NCI-H2107 (cell line): ENCODE measurements around the gene PXMP2.
A peak's percentile ranks its signal among the peaks of the same experiment; 100 is the strongest.
"Not testable (repeated sequence)": the region's sequence is repeated elsewhere in the genome, so short reads cannot be mapped to it uniquely, and the experiment has no call there.

ENCODE experiments used
- DNase-seq: peaks from one replicate; lab custom pipeline; 2025; lab: John Stamatoyannopoulos, UW

Gene PXMP2

GRCh38 chr12:132694888-132695287, 7.5 kb downstream of the PXMP2 start:
- not testable (repeated sequence) for DNase-seq

- no peak for DNase-seq
Observed at GRCh38 chr12:132695431-132695830, 8.0 kb downstream of the PXMP2 start.

- DNase-seq, result no peak
Observed at GRCh38 chr12:132698341-132698740, 11.0 kb downstream of the PXMP2 start.

- no peak for DNase-seq
Observed at GRCh38 chr12:132700212-132700822, 12.9 kb downstream of the PXMP2 start.

- DNase-seq, result no peak
Observed at GRCh38 chr12:132702640-132703039, 15.3 kb downstream of the PXMP2 start.

GRCh38 chr12:132703641-132704040, 16.3 kb downstream of the PXMP2 start:
- DNase-seq, result no peak

- no peak for DNase-seq
Observed at GRCh38 chr12:132707241-132707640, 19.9 kb downstream of the PXMP2 start.

GRCh38 chr12:132708150-132708549, 20.8 kb downstream of the PXMP2 start:
- no peak for DNase-seq

GRCh38 chr12:132710043-132710404, 22.6 kb downstream of the PXMP2 start:
- DNase-seq, result no peak

- peak; percentile 71 for DNase-seq
Observed at GRCh38 chr12:132710405-132711079, 23.2 kb downstream of the PXMP2 start, which contains the start of gene PGAM5. PGAM5 (plus strand) TSS chr12:132710842; CDS start chr12:132710877, 35 bp downstream.

GRCh38 chr12:132711080-132711843, 23.9 kb downstream of the PXMP2 start:
- no peak for DNase-seq

GRCh38 chr12:132713123-132713522, 25.7 kb downstream of the PXMP2 start:
- DNase-seq, result no peak

- DNase-seq, result no peak
Observed at GRCh38 chr12:132715874-132716273, 28.5 kb downstream of the PXMP2 start.

- no peak for DNase-seq
Observed at GRCh38 chr12:132716356-132716755, 29.0 kb downstream of the PXMP2 start.

- DNase-seq, result no peak
Observed at GRCh38 chr12:132717011-132717410, 29.6 kb downstream of the PXMP2 start.

- DNase-seq, result no peak
Observed at GRCh38 chr12:132717531-132718387, 30.4 kb downstream of the PXMP2 start.

GRCh38 chr12:132718644-132719043, 31.3 kb downstream of the PXMP2 start:
- no peak for DNase-seq

GRCh38 chr12:132719141-132719953, 32.0 kb downstream of the PXMP2 start:
- no peak for DNase-seq

- DNase-seq, result no peak
Observed at GRCh38 chr12:132719954-132720324, 32.6 kb downstream of the PXMP2 start.

GRCh38 chr12:132720606-132721345, 33.4 kb downstream of the PXMP2 start:
- no peak for DNase-seq
